GM12878 (cell line): Measurements from ENCODE around the gene PPP1R1B. TPM values are rescaled to one million over a fixed set of nuclear protein-coding genes. Genes with fewer than 3 reads are reported as not detected.

Source experiments
- BMI1 ChIP-seq: fragments of 450-650 bp; IDR thresholded peaks from 2 replicates; pipeline ENCODE4 v1.6.1; 2016; ENCODE audit warnings: mild to moderate bottlenecking, moderate library complexity, borderline replicate concordance
- BRCA1 ChIP-seq: IDR thresholded peaks from 2 replicates; pipeline ENCODE4 v1.6.1; 2011; ENCODE audit warnings: low read depth, low read length, improper control_type of control experiment
- CTCF ChIP-seq, 3 experiments: IDR thresholded peaks in 2 of 3; conservative IDR thresholded peaks in 1 of 3; 2 replicates each; pipeline ENCODE4 v1.5.1; 2011; ENCODE audit warnings: low read depth in 3 of 3, low read length in 3 of 3, mild to moderate bottlenecking in 3 of 3, control low read depth in 2 of 3, moderate library complexity in 2 of 3, inconsistent platforms in 1 of 3, mixed read lengths in 1 of 3; ENCODE audit not compliant: control insufficient read depth in 2 of 3, insufficient read depth in 1 of 3; ENCODE audit errors: extremely low read depth in 1 of 3
- ESRRA ChIP-seq: IDR thresholded peaks from 2 replicates; pipeline ENCODE4 v1.6.1; 2012; ENCODE audit warnings: mild to moderate bottlenecking, low read length, improper control_type of control experiment
- JUNB ChIP-seq: IDR thresholded peaks from 2 replicates; pipeline ENCODE4 v1.6.1; 2016; ENCODE audit warnings: antibody characterized with exemption, mild to moderate bottlenecking
- KLF5 ChIP-seq: fragments of 450-650 bp; IDR thresholded peaks from 2 replicates; pipeline ENCODE4 v1.6.1; 2014; ENCODE audit warnings: mild to moderate bottlenecking; ENCODE audit not compliant: partially characterized antibody
- MAX ChIP-seq: IDR thresholded peaks from 2 replicates; pipeline ENCODE4 v1.6.1; 2012; ENCODE audit warnings: low read depth, low read length, improper control_type of control experiment
- MLLT1 ChIP-seq: fragments of 450-650 bp; IDR thresholded peaks from 2 replicates; pipeline ENCODE4 v1.6.1; 2016; ENCODE audit warnings: mild to moderate bottlenecking
- NR2C2 ChIP-seq: IDR thresholded peaks from 2 replicates; pipeline ENCODE4 v1.6.1; 2011; ENCODE audit warnings: borderline replicate concordance, low read depth; ENCODE audit not compliant: control insufficient read depth, insufficient read length
- ZBTB11 ChIP-seq: fragments of 450-650 bp; formaldehyde crosslinking; IDR thresholded peaks from 2 replicates; pipeline ENCODE4 v1.5.0; 2022; ENCODE audit warnings: mild to moderate bottlenecking, missing genetic modification characterization
- ZBTB4 ChIP-seq: fragments of 450-650 bp; formaldehyde crosslinking; IDR thresholded peaks from 2 replicates; pipeline ENCODE4 v1.4.0; 2022; ENCODE audit warnings: mild to moderate bottlenecking, moderate library complexity
- ZNF622 ChIP-seq: fragments of 450-650 bp; IDR thresholded peaks from 2 replicates; pipeline ENCODE4 v1.6.1; 2017; ENCODE audit warnings: mild to moderate bottlenecking, inconsistent platforms
- ZNF687 ChIP-seq: fragments of 450-650 bp; IDR thresholded peaks from 2 replicates; pipeline ENCODE4 v1.6.1; 2017; ENCODE audit warnings: mild to moderate bottlenecking, moderate library complexity
- polyA plus RNA-seq, 11 experiments: library from polyadenylated mRNA; depleted of rRNA in 4 of 11; unstranded in 6 of 11; stranded (reverse) in 5 of 11; fragments of >200 nt; fragmentation: Nextera tagmentation in 4 of 11; fragmentation: Illumina TruSeq in 1 of 11; extraction: Ambion mirVana in 4 of 11; extraction: Trizol in 1 of 11; gene quantifications; 1 replicate in 1 of 11; 2 replicates in 10 of 11; pipeline versions ENCODE4 v1.2.1 to v1.2.3, GENCODE V29; 2011 to 2016; ENCODE audit warnings: inconsistent platforms in 2 of 11, missing spikeins in 2 of 11, low read depth in 1 of 11
- total RNA-seq, 4 experiments: library from RNA; depleted of rRNA in 3 of 4; stranded (reverse); fragments of >200 nt in 3 of 4; fragmentation: Illumina TruSeq in 1 of 4; extraction: Trizol in 1 of 4; gene quantifications; 2 replicates each; pipeline versions ENCODE4 v1.2.1 to v1.2.3, GENCODE V29; 2013 to 2021

The PPP1R1B gene
- total and polyA plus RNA-seq, 10 of the 15 experiments (the other 5 are each of a cell fraction or from before 2014, with no cell fraction given) = 0.08 TPM; not detected in 9

GRCh38 chr17:39621523-39622379 is 5.0 kb upstream of the PPP1R1B start (continued):
- TF ChIP-seq ZNF687 (no peak), ZBTB4 (CRISPR knock-in tag) (no peak), KLF5 (no peak), BMI1 (no peak), CTCF (IDR thresholded peaks at IDR 0.05 in 2 of 3, conservative IDR thresholded peaks at IDR 0.05 in 1 of 3; ENCODE audit: control insufficient read depth in 2 of 3, extremely low read depth in 1 of 3, insufficient read depth in 1 of 3, low read depth in 3 of 3, low read length in 3 of 3) (peak; percentile 100; a peak in 5 of 6 replicates), NR2C2 (no peak), BRCA1 (no peak), MLLT1 (no peak), JUNB (no peak), ESRRA (no peak; the same call in 1 of the 2 replicates), MAX (no peak), ZNF622 (no peak), ZBTB11 (no peak)
